ENCODE measurements around the gene MTOR.
A peak's percentile ranks its signal among the peaks of the same experiment; 100 is the strongest.

The MTOR gene

GRCh38 chr1:11211461-11211860 is 50.9 kb downstream of the MTOR start:
- TF ChIP-seq, protein P1, sequence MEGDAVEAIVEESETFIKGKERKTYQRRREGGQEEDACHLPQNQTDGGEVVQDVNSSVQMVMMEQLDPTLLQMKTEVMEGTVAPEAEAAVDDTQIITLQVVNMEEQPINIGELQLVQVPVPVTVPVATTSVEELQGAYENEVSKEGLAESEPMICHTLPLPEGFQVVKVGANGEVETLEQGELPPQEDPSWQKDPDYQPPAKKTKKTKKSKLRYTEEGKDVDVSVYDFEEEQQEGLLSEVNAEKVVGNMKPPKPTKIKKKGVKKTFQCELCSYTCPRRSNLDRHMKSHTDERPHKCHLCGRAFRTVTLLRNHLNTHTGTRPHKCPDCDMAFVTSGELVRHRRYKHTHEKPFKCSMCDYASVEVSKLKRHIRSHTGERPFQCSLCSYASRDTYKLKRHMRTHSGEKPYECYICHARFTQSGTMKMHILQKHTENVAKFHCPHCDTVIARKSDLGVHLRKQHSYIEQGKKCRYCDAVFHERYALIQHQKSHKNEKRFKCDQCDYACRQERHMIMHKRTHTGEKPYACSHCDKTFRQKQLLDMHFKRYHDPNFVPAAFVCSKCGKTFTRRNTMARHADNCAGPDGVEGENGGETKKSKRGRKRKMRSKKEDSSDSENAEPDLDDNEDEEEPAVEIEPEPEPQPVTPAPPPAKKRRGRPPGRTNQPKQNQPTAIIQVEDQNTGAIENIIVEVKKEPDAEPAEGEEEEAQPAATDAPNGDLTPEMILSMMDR (IDR thresholded peaks at IDR 0.05): no peak
- no peaks in the 10 kb centered on the region for H3K4me1 Mint-ChIP-seq
- H3K27me3 Mint-ChIP-seq (ENCODE audit: low read depth, poor library complexity): no peaks in the 10 kb centered on the region
- H3K9me3 Mint-ChIP-seq: no peaks in the 10 kb centered on the region
- H3K36me3 Mint-ChIP-seq (ENCODE audit: low read depth): peaks cover 66% of the 10 kb centered on the region
- H3K4me3 Mint-ChIP-seq: no peak overlapping the region
- DNase-seq: no peak
- H3K27ac Mint-ChIP-seq: no peak overlapping the region

DNA sequence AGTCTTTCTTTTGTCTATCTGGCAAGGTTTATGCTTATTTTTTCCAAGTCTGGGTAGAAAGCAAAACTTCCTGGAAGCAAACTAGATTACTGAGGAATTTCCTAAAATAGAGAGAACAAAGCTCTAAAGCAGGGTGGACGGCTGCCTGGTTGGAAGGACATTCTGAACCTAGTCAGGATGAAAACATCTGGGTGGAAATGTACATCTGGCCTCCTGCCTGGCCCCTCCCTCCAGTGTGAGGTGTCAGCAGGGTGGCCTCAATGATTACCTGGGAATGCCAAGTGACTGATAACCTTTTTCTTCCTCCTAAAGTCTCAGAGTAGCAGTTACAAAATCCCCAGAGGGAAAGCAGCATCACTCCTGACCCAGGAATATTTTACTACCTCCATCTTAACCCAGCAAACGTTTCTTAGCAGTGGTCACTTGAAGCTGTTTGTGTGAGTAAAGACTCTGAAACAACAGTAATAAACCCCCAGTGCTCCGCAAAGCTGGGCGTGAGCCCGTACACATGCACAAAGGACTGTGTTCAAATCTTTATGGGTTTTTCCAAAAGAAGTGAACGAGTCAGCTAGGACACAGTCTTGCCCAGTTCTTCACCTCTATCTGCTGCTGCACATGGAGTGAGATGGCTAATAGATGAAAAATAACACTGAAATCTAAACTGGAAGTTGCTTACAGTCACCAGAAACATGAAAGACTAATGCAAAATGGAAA is 54.3 kb downstream of the MTOR start:
- Mint-ChIP-seq H3K4me1 (peaks cover 6% of the 10 kb centered on the region), H3K27me3 (ENCODE audit: low read depth, poor library complexity) (no peaks in the 10 kb centered on the region), H3K27ac (no peak overlapping the region), H3K36me3 (ENCODE audit: low read depth) (peaks cover 64% of the 10 kb centered on the region), H3K9me3 (no peaks in the 10 kb centered on the region), H3K4me3 (no peak overlapping the region)
- TF ChIP-seq, protein P1 (IDR thresholded peaks at IDR 0.05): no peak
- DNase-seq: no peak

DNA sequence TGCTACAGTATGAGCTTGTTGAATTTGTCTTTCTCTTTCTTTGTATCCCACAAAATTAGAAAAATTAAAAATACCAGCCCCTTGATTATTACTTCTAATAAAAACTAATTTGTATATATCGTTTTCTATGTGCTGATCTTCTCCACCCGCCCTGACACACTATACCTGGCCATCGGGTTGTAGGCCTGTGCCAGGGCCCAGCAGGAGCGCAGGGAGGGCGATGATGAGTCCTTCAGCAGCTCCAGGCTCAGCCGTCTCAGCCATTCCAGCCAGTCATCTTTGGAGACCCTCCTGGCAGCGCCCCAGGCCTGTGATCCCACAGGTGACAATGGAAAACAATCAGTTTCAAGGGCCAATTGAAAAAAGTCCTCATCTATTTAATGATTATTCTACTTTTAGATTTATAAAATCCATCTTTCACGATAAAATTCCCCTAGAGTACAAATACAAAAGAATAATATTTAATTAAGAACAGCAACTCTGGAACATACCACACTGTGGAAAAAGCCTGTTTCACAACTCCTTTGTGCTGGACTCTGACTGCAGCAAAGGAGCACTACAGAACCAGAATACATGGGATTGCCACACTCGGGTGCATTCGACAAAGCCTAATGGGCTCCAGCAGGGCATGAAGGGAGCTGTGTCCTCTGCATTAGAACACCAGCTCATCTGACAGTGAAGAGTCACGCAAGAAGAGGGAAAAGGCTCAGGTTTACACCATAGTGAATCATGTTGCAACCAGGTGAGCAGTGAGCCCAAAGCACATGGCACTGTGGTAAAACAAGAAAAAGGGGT is 57.8 kb downstream of the MTOR start:
- Mint-ChIP-seq H3K4me1 (peaks cover 6% of the 10 kb centered on the region), H3K27ac (peak overlapping the region; percentile 62), H3K36me3 (ENCODE audit: low read depth) (peaks cover 50% of the 10 kb centered on the region), H3K9me3 (no peaks in the 10 kb centered on the region), H3K27me3 (ENCODE audit: low read depth, poor library complexity) (no peaks in the 10 kb centered on the region), H3K4me3 (no peak overlapping the region)
- TF ChIP-seq, protein P1 (IDR thresholded peaks at IDR 0.05): no peak
- no peak for DNase-seq

GRCh38 chr1:11198851-11199594 is 63.3 kb downstream of the MTOR start:
- Mint-ChIP-seq H3K4me1 (no peaks in the 10 kb centered on the region), H3K27me3 (ENCODE audit: low read depth, poor library complexity) (no peaks in the 10 kb centered on the region), H3K36me3 (ENCODE audit: low read depth) (peaks cover 65% of the 10 kb centered on the region), H3K27ac (no peak overlapping the region), H3K4me3 (no peak overlapping the region), H3K9me3 (no peaks in the 10 kb centered on the region)
- TF ChIP-seq, protein P1 (IDR thresholded peaks at IDR 0.05): no peak
- no peak for DNase-seq

DNA sequence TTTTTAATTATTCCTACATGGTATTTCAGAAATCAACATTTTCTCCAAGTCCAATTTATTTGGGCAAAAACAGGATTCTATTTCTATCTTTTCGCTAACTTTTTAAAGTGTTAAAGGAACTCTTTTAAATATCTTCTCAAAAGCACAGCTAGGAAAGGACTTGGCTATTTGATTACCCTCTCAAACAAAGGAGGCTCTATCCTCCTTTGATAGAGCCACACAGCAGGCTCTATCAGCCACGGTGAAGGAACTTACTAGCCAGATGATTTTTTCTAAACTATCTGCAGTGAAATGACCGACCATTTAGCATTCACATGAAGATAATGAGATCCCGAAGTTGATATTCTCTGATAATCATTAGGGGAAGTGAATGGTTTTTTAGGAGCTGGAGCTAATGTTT is 64.1 kb downstream of the MTOR start:
- Mint-ChIP-seq H3K27ac (no peak overlapping the region), H3K9me3 (no peaks in the 10 kb centered on the region), H3K27me3 (ENCODE audit: low read depth, poor library complexity) (no peaks in the 10 kb centered on the region), H3K4me3 (no peak overlapping the region), H3K4me1 (no peaks in the 10 kb centered on the region), H3K36me3 (ENCODE audit: low read depth) (peaks cover 58% of the 10 kb centered on the region)
- TF ChIP-seq, protein P1 (IDR thresholded peaks at IDR 0.05): no peak
- DNase-seq: no peak
